Esophagus muscularis mucosa (tissue), 4 donors: ENCODE measurements around the gene PARD3B. TPM values are rescaled to one million over a fixed set of nuclear protein-coding genes. Genes with fewer than 3 reads are reported as not detected.
A peak's percentile ranks its signal among the peaks of the same experiment; 100 is the strongest.

Experiments
- DNase-seq: peaks from one replicate; pipeline ENCODE4 v3.0.0-alpha.2; 2017; ENCODE audit errors: extremely low spot score
- H3K27ac ChIP-seq, 4 donors: fragments of 200-600 bp; sonication (generic); replicated peaks in 1 of 4; 1 replicate in 3 of 4; 2 replicates in 1 of 4; pipeline ENCODE4 v1.5.1; 2016 to 2019; ENCODE audit warnings: mild to moderate bottlenecking in 1 of 4
- H3K27me3 ChIP-seq, 4 donors: fragments of 200-600 bp; sonication (generic); one replicate each; pipeline versions ENCODE4 v1.5.1 to v1.6.0; 2016 to 2019
- H3K36me3 ChIP-seq, 4 donors: fragments of 200-600 bp; sonication (generic); one replicate each; pipeline ENCODE4 v1.5.1; 2016 to 2019
- H3K4me1 ChIP-seq, 4 donors: fragments of 200-600 bp; sonication (generic); one replicate each; pipeline ENCODE4 v1.5.1; 2016 to 2019
- H3K4me3 ChIP-seq, 4 donors: fragments of 200-600 bp; sonication (generic); 1 replicate in 2 of 4; 2 replicates in 2 of 4; pipeline ENCODE4 v1.5.1; 2016 to 2019; ENCODE audit warnings: mild to moderate bottlenecking in 4 of 4, moderate library complexity in 1 of 4
- H3K9me3 ChIP-seq, 4 donors: fragments of 200-600 bp; sonication (generic); 1 replicate in 3 of 4; 2 replicates in 1 of 4; pipeline ENCODE4 v1.5.1; 2016 to 2019
- CTCF ChIP-seq, 3 experiments: fragments of 200-600 bp in 2 of 3; fragments of 450-650 bp in 1 of 3; sonication (generic) in 2 of 3; IDR thresholded peaks; one replicate each; pipeline ENCODE4 v1.5.1; 2017 to 2019; ENCODE audit warnings: antibody characterized with exemption in 3 of 3, mild to moderate bottlenecking in 2 of 3, moderate library complexity in 1 of 3
- EP300 ChIP-seq: sonication (generic); formaldehyde crosslinking; IDR thresholded peaks from one replicate; pipeline ENCODE4 v1.6.1; 2017; ENCODE audit warnings: antibody characterized with exemption
- POLR2A ChIP-seq: fragments of 450-650 bp; IDR thresholded peaks from one replicate; pipeline ENCODE4 v1.6.1; 2017; ENCODE audit warnings: antibody characterized with exemption, moderate library complexity, mild to moderate bottlenecking, low read depth
- POLR2AphosphoS5 ChIP-seq, 2 donors: sonication (generic); formaldehyde crosslinking; IDR thresholded peaks; one replicate each; pipeline ENCODE4 v1.6.1; 2017; ENCODE audit warnings: antibody characterized with exemption in 2 of 2
- WGBS: methylation state at CpG from one replicate; pipeline ENCODE4 v1.1.5; 2018; 5-methylcytosine and 5-hydroxymethylcytosine counted together
- intact Hi-C: fragments of 100-400 bp; cut with DNase I; formaldehyde crosslinking; loops from one replicate; pipeline ENCODE4 v1.15.1; 2023
- total RNA-seq, 4 donors: library from RNA; depleted of rRNA; stranded (reverse); fragments of >200 nt; gene quantifications; one replicate each; pipeline versions ENCODE4 v1.1.0 to v1.2.1, GENCODE V29; 2016

The PARD3B gene
- total RNA-seq, 4 donors from 2014 or later = 24.2 to 40.8 (median 32.5) TPM

- intact Hi-C loops = no loop called here
- no peaks in the 10 kb centered on the region for H3K9me3 ChIP-seq
- 85% methylated on average over 3 of the region's 3 CpGs for WGBS
- no peak for DNase-seq
- H3K27me3 ChIP-seq = no peaks in the 10 kb centered on the region
- no peak for TF ChIP-seq POLR2A
- TF ChIP-seq EP300 = no peak
- no peak for TF ChIP-seq POLR2AphosphoS5 (IDR thresholded peaks at IDR 0.05)
- no peak for TF ChIP-seq CTCF (IDR thresholded peaks at IDR 0.05)
- H3K4me3 ChIP-seq = no peak overlapping the region
- H3K4me1 ChIP-seq = peaks cover 0 to 13% (median 12%) of the 10 kb centered on the region in 4 donors
- H3K27ac ChIP-seq = no peak overlapping the region
- H3K36me3 ChIP-seq = no peaks in the 10 kb centered on the region
These were observed 110.4 kb downstream of the PARD3B start for GRCh38 chr2:204655626-204656025.

GRCh38 chr2:204657024-204657423 is 111.7 kb downstream of the PARD3B start:
- H3K36me3 ChIP-seq = no peaks in the 10 kb centered on the region
- no peak for DNase-seq
- TF ChIP-seq CTCF (IDR thresholded peaks at IDR 0.05) (no peak), POLR2A (no peak), POLR2AphosphoS5 (IDR thresholded peaks at IDR 0.05) (no peak), EP300 (no peak)
- no peaks in the 10 kb centered on the region for H3K27me3 ChIP-seq
- no peaks in the 10 kb centered on the region for H3K9me3 ChIP-seq
- peaks cover 0 to 13% (median 12%) of the 10 kb centered on the region in 4 donors for H3K4me1 ChIP-seq
- intact Hi-C loops = no loop called here
- H3K4me3 ChIP-seq = no peak overlapping the region
- WGBS = 100% methylated on average over 1 of the region's 1 CpG
- no peak overlapping the region for H3K27ac ChIP-seq

GRCh38 chr2:204662956-204663355 is 117.7 kb downstream of the PARD3B start:
- Histone ChIP-seq H3K27ac (no peak overlapping the region), H3K4me1 (peaks cover 10 to 26% (median 18%) of the 10 kb centered on the region in 4 donors), H3K36me3 (no peaks in the 10 kb centered on the region), H3K4me3 (no peak overlapping the region), H3K9me3 (no peaks in the 10 kb centered on the region), H3K27me3 (no peaks in the 10 kb centered on the region)
- no peak for DNase-seq
- no peak for TF ChIP-seq EP300
- no peak for TF ChIP-seq POLR2A
- no peak for TF ChIP-seq POLR2AphosphoS5 (IDR thresholded peaks at IDR 0.05)
- TF ChIP-seq CTCF (IDR thresholded peaks at IDR 0.05) = no peak
- intact Hi-C loops = no loop called here
- 91% methylated on average over 5 of the region's 5 CpGs for WGBS

DNA sequence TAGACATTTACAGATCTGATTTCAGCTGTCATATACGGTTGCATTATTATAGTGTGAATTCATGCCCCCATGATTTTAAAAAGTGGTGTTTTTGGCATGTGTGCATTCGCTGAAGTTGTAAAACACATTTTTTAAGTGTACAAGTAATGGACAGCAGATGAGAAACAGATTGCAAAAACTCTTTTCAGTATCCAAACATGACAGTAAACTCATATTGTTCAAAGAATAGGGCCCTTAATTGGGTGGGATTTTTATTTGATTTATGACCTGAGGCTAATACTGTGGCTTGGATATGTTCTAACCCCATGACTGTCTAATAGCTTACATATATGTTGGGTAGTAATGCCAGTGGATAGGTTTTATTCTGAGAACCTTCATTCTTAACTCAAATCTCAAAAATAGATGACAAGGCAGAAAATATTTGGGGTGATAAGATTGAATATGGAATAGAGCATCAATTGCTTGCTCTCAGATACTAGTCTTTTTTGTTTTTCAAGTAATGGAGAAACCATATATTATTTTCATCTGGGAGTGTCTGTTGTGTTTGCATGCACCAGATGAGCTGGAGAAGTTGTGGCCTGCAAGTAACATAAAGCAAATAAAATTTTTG is 118.6 kb downstream of the PARD3B start:
- Histone ChIP-seq H3K36me3 (no peaks in the 10 kb centered on the region), H3K4me3 (no peak overlapping the region), H3K9me3 (no peaks in the 10 kb centered on the region), H3K27me3 (no peaks in the 10 kb centered on the region), H3K4me1 (peaks cover 10 to 26% (median 18%) of the 10 kb centered on the region in 4 donors), H3K27ac (peak overlapping the region in 1 of 4 donors; percentile 39)
- 86% methylated on average over 2 of the region's 2 CpGs for WGBS
- DNase-seq = no peak
- TF ChIP-seq POLR2AphosphoS5 (IDR thresholded peaks at IDR 0.05) (no peak), POLR2A (no peak), CTCF (IDR thresholded peaks at IDR 0.05) (no peak), EP300 (no peak)
- intact Hi-C loops = no loop called here

DNA sequence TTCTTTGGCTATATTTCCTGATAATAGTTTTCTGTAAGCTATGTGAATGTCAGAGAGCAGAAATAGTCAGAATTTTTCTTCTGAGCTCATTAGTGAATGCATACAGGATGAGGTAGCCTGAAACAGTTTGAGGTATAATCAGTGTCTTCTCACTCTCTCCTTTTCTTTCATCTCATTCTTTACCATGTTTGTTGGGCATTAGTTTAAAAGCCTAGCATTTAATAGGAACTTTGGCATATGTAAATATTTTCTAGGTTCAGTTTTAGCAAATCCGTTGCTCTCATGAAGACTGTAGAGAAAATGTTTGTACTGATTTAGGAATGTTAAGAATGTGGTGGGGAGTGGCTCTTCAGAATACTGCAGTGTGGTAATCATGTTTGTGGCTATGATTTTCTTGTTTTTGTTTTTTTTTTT is 119.4 kb downstream of the PARD3B start:
- TF ChIP-seq POLR2A (no peak), EP300 (no peak), CTCF (IDR thresholded peaks at IDR 0.05) (no peak), POLR2AphosphoS5 (IDR thresholded peaks at IDR 0.05) (no peak)
- Histone ChIP-seq H3K4me3 (no peak overlapping the region), H3K9me3 (no peaks in the 10 kb centered on the region), H3K27me3 (no peaks in the 10 kb centered on the region), H3K27ac (peak overlapping the region in 3 of 4 donors; percentile 9 to 39 (median 28)), H3K4me1 (peaks cover 10 to 26% (median 21%) of the 10 kb centered on the region in 4 donors), H3K36me3 (no peaks in the 10 kb centered on the region)
- 24% methylated on average over 1 of the region's 1 CpG for WGBS
- intact Hi-C loops = no loop called here
- DNase-seq = no peak
